ENCODE measurements around the gene DLG2.

DNA sequence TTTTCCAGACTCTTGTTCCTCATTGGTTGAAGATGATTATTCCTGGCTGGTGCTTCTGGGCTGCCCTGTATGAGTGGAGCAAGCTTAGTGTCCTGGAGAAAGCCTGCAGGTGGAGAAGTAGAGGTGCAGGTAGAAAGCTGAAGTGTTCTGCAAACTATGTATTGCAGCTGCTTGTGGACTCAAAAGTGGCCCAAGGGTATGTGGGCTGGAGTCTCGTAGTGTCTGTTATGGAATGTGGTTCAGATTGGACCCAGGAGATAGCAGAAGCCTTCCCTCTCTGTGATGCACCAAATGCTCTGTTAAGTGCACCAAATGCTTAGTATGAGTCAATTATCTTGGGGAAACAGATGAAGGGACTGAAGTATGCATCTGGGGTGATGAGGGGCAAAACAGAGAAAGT, 2218.2 kb downstream of the DLG2 start:
- TF ChIP-seq POLR2A (IDR thresholded peaks at IDR 0.05) = no peak
- TF ChIP-seq, protein P1, sequence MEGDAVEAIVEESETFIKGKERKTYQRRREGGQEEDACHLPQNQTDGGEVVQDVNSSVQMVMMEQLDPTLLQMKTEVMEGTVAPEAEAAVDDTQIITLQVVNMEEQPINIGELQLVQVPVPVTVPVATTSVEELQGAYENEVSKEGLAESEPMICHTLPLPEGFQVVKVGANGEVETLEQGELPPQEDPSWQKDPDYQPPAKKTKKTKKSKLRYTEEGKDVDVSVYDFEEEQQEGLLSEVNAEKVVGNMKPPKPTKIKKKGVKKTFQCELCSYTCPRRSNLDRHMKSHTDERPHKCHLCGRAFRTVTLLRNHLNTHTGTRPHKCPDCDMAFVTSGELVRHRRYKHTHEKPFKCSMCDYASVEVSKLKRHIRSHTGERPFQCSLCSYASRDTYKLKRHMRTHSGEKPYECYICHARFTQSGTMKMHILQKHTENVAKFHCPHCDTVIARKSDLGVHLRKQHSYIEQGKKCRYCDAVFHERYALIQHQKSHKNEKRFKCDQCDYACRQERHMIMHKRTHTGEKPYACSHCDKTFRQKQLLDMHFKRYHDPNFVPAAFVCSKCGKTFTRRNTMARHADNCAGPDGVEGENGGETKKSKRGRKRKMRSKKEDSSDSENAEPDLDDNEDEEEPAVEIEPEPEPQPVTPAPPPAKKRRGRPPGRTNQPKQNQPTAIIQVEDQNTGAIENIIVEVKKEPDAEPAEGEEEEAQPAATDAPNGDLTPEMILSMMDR (IDR thresholded peaks at IDR 0.05) = no peak

Data from uterus (tissue), 2 donors.